Astrocyte (in vitro differentiated cells and primary cell): Measurements from ENCODE around the gene RBM44.

Experiments
- EZH2 ChIP-seq: IDR thresholded peaks from 2 replicates; pipeline ENCODE4 v1.6.1; 2012; ENCODE audit warnings: mild to moderate bottlenecking, low read length, inconsistent platforms; ENCODE audit not compliant: insufficient read depth
- TF ChIP-seq, protein P1 (sequence below): IDR thresholded peaks from 2 replicates; pipeline ENCODE4 v1.5.1; 2011; ENCODE audit warnings: low read depth, mild to moderate bottlenecking, inconsistent platforms, low read length, moderate library complexity; ENCODE audit not compliant: insufficient read depth

DNA sequence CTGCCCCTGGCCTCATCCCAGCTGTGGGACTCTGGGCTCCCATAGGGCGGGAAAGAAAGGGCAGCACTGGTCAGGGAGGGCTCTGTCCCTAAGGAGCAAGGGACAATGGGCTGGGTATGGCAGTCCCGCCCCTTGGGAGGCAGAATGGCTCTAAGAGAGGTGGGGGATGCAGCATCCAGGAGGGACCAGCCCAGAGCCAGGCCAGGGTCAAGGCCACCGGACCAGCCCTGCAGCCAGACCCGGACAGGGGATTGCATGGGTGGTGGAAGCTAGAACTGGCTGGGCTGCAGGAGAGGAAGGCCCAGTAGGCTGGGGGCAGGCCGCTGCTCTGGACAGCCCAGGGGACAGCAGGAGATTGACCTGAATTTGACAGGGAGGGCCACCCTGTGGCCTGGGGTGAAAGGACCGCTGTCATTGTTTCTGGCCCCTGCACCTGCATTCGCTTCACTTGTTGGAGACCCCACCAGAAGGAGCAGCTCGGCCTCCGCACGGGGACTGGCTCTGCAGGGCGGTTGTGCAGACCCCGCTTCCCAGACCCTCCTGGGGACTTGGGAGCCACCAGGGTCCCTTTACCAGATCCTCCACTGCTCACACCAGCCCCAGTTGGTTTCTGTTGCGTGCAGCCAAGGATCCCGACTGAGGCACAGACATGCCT, 75.4 kb downstream of the RBM44 start:
- TF ChIP-seq, protein P1, sequence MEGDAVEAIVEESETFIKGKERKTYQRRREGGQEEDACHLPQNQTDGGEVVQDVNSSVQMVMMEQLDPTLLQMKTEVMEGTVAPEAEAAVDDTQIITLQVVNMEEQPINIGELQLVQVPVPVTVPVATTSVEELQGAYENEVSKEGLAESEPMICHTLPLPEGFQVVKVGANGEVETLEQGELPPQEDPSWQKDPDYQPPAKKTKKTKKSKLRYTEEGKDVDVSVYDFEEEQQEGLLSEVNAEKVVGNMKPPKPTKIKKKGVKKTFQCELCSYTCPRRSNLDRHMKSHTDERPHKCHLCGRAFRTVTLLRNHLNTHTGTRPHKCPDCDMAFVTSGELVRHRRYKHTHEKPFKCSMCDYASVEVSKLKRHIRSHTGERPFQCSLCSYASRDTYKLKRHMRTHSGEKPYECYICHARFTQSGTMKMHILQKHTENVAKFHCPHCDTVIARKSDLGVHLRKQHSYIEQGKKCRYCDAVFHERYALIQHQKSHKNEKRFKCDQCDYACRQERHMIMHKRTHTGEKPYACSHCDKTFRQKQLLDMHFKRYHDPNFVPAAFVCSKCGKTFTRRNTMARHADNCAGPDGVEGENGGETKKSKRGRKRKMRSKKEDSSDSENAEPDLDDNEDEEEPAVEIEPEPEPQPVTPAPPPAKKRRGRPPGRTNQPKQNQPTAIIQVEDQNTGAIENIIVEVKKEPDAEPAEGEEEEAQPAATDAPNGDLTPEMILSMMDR, result no peak
- TF ChIP-seq EZH2, result no peak
